ENCODE data around the gene FNDC10. TPM values are rescaled to one million over a fixed set of nuclear protein-coding genes. Genes with fewer than 3 reads are reported as not detected.

The FNDC10 gene
- total RNA-seq, 1 experiment from 2014 or later = 8.4 TPM

GRCh38 chr1:1550087-1550486, 49.8 kb downstream of the FNDC10 start:
- no peaks in the 10 kb centered on the region for H3K9me2 ChIP-seq (ENCODE audit: insufficient read depth)
- peaks cover 0 to 7% of the 10 kb centered on the region in 2 experiments; a peak in 2 of 4 replicates for H3K4me1 ChIP-seq (ENCODE audit: control insufficient read depth in 1 of 2, insufficient read depth in 2 of 2, low read length in 2 of 2)
- H3K27me3 ChIP-seq (ENCODE audit: insufficient read depth, low read length) = no peaks in the 10 kb centered on the region
- no peaks in the 10 kb centered on the region for H3K9me3 ChIP-seq (ENCODE audit: control insufficient read depth in 1 of 2, insufficient read depth in 1 of 2, low read depth in 1 of 2, low read length in 2 of 2)
- H3K4me2 ChIP-seq (ENCODE audit: low read length) = no peak overlapping the region
- H3K79me2 ChIP-seq (ENCODE audit: insufficient read depth, low read length) = peaks cover 30% of the 10 kb centered on the region; the same call in 1 of the 2 replicates
- ChIA-PET POLR2A (no interaction called here), RAD21 (ENCODE audit: low non-redundant PET in 1 of 2, low total read pairs in 2 of 2, uncharacterized antibody in 2 of 2, unreplicated experiment in 2 of 2) (no interaction called here), CTCF (no interaction called here)
- intact Hi-C loops (cut with micrococcal nuclease) = no loop called here
- no peak overlapping the region for H2AFZ ChIP-seq (ENCODE audit: low read depth, low read length, poor library complexity, severe bottlenecking)
- H3K27ac ChIP-seq (ENCODE audit: low read depth, low read length) = no peak overlapping the region
- DNase-seq (ENCODE audit: low read depth, low spot score) (no peak), ATAC-seq (no peak)
- no peaks in the 10 kb centered on the region for H4K20me1 ChIP-seq (ENCODE audit: insufficient read depth)
- H3K36me3 ChIP-seq (ENCODE audit: control insufficient read depth in 1 of 2, insufficient read depth in 2 of 2, low read length in 2 of 2) = peaks cover 0 to 2% of the 10 kb centered on the region in 2 experiments; a peak in 1 of 4 replicates
- BruUV-seq (replicated peaks) = no TSS peak
- no peak for TF ChIP-seq MAX (IDR thresholded peaks at IDR 0.05)
- no peak for TF ChIP-seq JUND (IDR thresholded peaks at IDR 0.05)
- no peak for TF ChIP-seq SRF (IDR thresholded peaks at IDR 0.05; ENCODE audit: low read depth)
- TF ChIP-seq CBX3 (IDR thresholded peaks at IDR 0.05; ENCODE audit: low read depth) = no peak
- TF ChIP-seq RAD21 (IDR thresholded peaks at IDR 0.05; ENCODE audit: low read depth) = no peak
- TF ChIP-seq EZH2 (IDR thresholded peaks at IDR 0.05) = no peak
- no peak for TF ChIP-seq CTCF (IDR thresholded peaks at IDR 0.05 in 2 of 3, conservative IDR thresholded peaks at IDR 0.05 in 1 of 3; ENCODE audit: borderline replicate concordance in 1 of 3, insufficient read depth in 1 of 3, low read depth in 2 of 3, low read length in 2 of 3)
- TF ChIP-seq EZH2phosphoT487 (IDR thresholded peaks at IDR 0.05; ENCODE audit: borderline replicate concordance) = no peak
- no peak for TF ChIP-seq SIN3A (IDR thresholded peaks at IDR 0.05; ENCODE audit: low read depth)
- TF ChIP-seq REST (IDR thresholded peaks at IDR 0.05; ENCODE audit: low read depth) = no peak
- TF ChIP-seq ZFX (IDR thresholded peaks at IDR 0.05) = no peak
- no peak for TF ChIP-seq SP1 (IDR thresholded peaks at IDR 0.05; ENCODE audit: low read depth)
- H3K9ac ChIP-seq (ENCODE audit: low read length) = no peak overlapping the region
- H3K4me3 ChIP-seq (replicated peaks in 1 of 2; ENCODE audit: low read depth in 1 of 2, low read length in 2 of 2) = no peak overlapping the region

Measured in HCT116 (cell line).